ENCODE data around the gene STRN3. TPM values are rescaled to one million over a fixed set of nuclear protein-coding genes. Genes with fewer than 3 reads are reported as not detected.

STRN3 gene
- total RNA-seq, 4 donors from 2014 or later: 11.6 to 47.7 (median 38.9) TPM

DNA sequence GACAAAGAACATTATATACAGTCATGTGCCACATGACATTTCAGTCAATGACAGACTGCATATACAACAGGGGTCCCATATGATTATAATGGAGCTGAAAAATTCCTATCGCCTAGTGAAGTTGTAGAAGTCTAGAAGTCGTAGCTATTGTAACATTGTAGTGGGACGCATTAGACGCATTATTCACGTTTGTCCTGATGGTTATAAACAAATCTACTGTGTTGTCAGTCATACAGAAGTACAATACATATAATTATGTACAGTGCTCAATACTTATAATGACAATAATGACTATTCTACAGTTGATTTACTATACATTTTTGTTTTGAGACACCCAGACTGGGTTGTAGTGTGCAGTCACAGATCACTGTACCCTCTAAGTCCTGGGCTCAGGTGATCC, 64.8 kb downstream of the STRN3 start:
- TF ChIP-seq, protein P1, sequence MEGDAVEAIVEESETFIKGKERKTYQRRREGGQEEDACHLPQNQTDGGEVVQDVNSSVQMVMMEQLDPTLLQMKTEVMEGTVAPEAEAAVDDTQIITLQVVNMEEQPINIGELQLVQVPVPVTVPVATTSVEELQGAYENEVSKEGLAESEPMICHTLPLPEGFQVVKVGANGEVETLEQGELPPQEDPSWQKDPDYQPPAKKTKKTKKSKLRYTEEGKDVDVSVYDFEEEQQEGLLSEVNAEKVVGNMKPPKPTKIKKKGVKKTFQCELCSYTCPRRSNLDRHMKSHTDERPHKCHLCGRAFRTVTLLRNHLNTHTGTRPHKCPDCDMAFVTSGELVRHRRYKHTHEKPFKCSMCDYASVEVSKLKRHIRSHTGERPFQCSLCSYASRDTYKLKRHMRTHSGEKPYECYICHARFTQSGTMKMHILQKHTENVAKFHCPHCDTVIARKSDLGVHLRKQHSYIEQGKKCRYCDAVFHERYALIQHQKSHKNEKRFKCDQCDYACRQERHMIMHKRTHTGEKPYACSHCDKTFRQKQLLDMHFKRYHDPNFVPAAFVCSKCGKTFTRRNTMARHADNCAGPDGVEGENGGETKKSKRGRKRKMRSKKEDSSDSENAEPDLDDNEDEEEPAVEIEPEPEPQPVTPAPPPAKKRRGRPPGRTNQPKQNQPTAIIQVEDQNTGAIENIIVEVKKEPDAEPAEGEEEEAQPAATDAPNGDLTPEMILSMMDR (IDR thresholded peaks at IDR 0.05): no peak
- no peak for TF ChIP-seq POLR2A (IDR thresholded peaks at IDR 0.05)
- no peak overlapping the region for H3K27ac ChIP-seq
- peaks cover 0 to 7% (median 0%) of the 10 kb centered on the region in 3 donors for H3K4me1 ChIP-seq
- intact Hi-C loops (cut with DNase I): no loop called here
- WGBS, 2 donors: 89 to 92% methylated on average over 5 of the region's 5 CpGs
- H3K4me3 ChIP-seq: no peak overlapping the region
- peaks cover 0 to 20% (median 0%) of the 10 kb centered on the region in 3 donors for H3K36me3 ChIP-seq
- H3K9me3 ChIP-seq: peaks cover 0 to 7% (median 6%) of the 10 kb centered on the region in 3 donors
- no peaks in the 10 kb centered on the region for H3K27me3 ChIP-seq
- no peak for DNase-seq

DNA sequence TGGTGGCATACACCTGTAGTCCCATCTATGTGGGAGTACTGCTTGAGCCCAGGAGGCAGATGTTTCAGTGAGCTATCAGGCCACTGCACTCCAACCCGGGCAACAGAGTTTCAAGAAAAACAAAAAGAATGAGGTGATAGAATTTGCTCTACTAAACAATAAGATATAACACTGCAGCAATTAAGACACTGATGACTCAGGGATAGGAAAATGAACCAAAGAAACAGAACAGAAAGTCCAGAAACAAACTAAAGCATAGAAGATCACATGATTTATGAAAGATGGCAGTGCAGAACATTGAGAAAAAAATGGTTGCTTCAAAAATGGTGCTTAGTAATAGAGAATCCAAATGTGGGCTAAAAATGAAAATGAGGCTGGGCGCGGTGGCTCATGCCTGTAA, 66.0 kb downstream of the STRN3 start:
- Histone ChIP-seq H3K27ac (no peak overlapping the region), H3K27me3 (no peaks in the 10 kb centered on the region), H3K36me3 (peaks cover 0 to 15% (median 0%) of the 10 kb centered on the region in 3 donors), H3K4me3 (no peak overlapping the region), H3K4me1 (peaks cover 0 to 7% (median 0%) of the 10 kb centered on the region in 3 donors), H3K9me3 (no peaks in the 10 kb centered on the region)
- DNase-seq: no peak
- 82 to 83% methylated on average over 3 of the region's 3 CpGs for WGBS, 2 donors
- TF ChIP-seq POLR2A (IDR thresholded peaks at IDR 0.05): no peak
- TF ChIP-seq, protein P1 (IDR thresholded peaks at IDR 0.05): no peak
- intact Hi-C loops (cut with DNase I): no loop called here

DNA sequence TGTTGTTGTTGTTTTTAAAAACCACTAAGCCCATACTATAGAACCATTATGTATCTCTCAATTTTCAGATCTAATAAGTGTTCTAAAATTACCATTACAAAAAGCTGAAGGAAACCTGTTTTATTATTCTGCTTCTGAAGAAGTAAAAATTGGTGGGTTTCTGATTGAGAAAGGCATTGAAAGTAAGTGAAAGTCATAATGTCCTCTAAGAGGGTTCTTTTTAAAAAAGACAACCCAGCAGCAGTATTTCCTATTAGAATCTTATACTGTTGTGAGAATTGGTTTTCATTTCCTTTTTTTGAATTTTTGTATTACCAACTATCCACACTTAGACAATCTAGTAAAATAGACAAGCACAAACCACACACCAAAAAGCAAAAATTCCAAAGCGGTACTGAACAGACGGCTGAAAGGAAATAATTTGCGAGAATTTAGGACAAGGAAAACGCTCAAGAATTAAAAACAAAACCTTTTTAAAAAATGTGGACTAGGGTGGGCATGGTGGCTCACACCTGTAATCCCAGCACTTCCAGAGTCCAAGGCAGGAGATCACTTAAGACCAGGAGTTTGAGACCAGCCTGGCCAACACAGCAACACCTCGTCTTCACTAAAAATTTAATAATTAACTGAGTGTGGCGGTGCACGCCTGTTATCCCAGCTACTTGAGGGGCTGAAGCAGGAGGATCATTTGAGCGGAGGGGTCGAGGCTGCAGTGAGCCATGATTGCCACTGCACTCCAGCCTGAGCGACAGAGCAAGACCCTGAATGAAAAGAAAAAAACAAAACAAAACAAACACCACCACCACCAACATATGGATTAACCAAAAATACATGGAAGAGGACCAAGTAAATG, 67.4 kb downstream of the STRN3 start:
- H3K4me3 ChIP-seq: no peak overlapping the region
- WGBS, 2 donors: 86 to 93% methylated on average over 10 of the region's 10 CpGs
- TF ChIP-seq, protein P1 (IDR thresholded peaks at IDR 0.05): no peak
- no peak for TF ChIP-seq POLR2A (IDR thresholded peaks at IDR 0.05)

DNA sequence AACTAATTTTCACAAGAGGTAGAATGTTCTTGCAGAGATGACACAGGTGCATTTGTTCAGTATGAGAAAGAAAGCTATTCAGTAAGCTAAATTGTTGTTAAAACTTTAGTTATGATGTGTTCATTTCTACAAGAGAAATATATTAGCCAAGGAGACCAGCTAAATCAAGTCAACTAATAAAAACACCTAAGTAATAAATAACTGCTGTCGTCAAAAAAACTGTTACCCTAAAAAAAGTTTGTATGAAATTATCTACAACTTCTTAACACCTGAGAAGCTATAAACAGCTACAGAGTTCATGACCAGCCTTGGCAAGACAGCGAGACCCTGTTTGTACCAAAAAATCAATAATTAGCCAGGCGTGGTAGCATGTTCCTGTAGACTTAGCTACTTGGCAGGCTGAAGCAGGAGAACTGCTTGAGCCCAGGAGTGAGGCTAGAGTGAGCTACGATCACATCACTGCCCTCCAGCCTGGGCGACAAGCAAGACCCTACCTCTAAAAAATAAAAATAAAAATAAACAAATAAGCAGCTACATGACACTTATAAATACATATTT, 68.3 kb downstream of the STRN3 start:
- Histone ChIP-seq H3K4me3 (no peak overlapping the region), H3K36me3 (peaks cover 0 to 24% (median 6%) of the 10 kb centered on the region in 3 donors), H3K27ac (no peak overlapping the region), H3K27me3 (no peaks in the 10 kb centered on the region), H3K4me1 (peaks cover 0 to 7% (median 0%) of the 10 kb centered on the region in 3 donors), H3K9me3 (no peaks in the 10 kb centered on the region)
- intact Hi-C loops (cut with DNase I): no loop called here
- TF ChIP-seq, protein P1 (IDR thresholded peaks at IDR 0.05): no peak
- DNase-seq: no peak
- 80 to 88% methylated on average over 5 of the region's 5 CpGs for WGBS, 2 donors

More for the DNA sequence above, 67.4 kb downstream of the STRN3 start:
- intact Hi-C loops (cut with DNase I): no loop called here
- H3K27ac ChIP-seq: no peak overlapping the region
- no peak for DNase-seq
- peaks cover 0 to 17% (median 2%) of the 10 kb centered on the region in 3 donors for H3K36me3 ChIP-seq
- H3K27me3 ChIP-seq: no peaks in the 10 kb centered on the region
- peaks cover 0 to 7% (median 0%) of the 10 kb centered on the region in 3 donors for H3K4me1 ChIP-seq
- H3K9me3 ChIP-seq: no peaks in the 10 kb centered on the region

DNA sequence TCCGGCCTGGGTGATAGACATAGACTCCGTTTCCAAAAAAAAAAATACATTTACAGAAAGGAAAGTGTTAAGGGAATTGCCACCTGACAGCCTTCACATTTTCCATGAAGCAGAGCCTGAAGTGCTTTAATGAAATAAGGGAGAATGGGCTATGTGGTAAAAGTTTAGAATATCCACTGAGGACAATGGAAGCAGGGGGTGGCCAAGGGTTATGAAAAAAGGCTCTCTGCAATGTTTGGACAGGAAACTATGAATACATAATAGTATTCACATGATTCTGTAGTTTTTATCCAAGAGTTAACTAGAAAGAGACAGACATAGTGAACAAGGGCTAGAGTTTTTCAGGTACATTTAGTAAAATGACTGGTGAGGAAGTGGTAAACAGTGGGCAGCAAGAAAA, 76.5 kb downstream of the STRN3 start:
- no peak overlapping the region for H3K4me3 ChIP-seq
- no peak overlapping the region for H3K27ac ChIP-seq
- no peaks in the 10 kb centered on the region for H3K9me3 ChIP-seq
- H3K36me3 ChIP-seq: peaks cover 0 to 96% (median 25%) of the 10 kb centered on the region in 3 donors
- TF ChIP-seq, protein P1 (IDR thresholded peaks at IDR 0.05): no peak
- no peak for TF ChIP-seq POLR2A (IDR thresholded peaks at IDR 0.05)
- H3K27me3 ChIP-seq: no peaks in the 10 kb centered on the region
- intact Hi-C loops (cut with DNase I): no loop called here
- DNase-seq: no peak
- H3K4me1 ChIP-seq: no peaks in the 10 kb centered on the region
- WGBS, 2 donors: 88 to 100% methylated on average over 2 of the region's 2 CpGs

All from esophagus squamous epithelium (tissue), 5 donors.